ENCODE results near the gene MYBPC2. TPM values are rescaled to one million over a fixed set of nuclear protein-coding genes. Genes with fewer than 3 reads are reported as not detected.
"Not testable (repeated sequence)": the region's sequence is repeated elsewhere in the genome, so short reads cannot be mapped to it uniquely, and the experiment has no call there.

MYBPC2 gene
- under 1 TPM in 1 of 2 experiments, not detected in 1; 0.14 TPM for total RNA-seq

DNA sequence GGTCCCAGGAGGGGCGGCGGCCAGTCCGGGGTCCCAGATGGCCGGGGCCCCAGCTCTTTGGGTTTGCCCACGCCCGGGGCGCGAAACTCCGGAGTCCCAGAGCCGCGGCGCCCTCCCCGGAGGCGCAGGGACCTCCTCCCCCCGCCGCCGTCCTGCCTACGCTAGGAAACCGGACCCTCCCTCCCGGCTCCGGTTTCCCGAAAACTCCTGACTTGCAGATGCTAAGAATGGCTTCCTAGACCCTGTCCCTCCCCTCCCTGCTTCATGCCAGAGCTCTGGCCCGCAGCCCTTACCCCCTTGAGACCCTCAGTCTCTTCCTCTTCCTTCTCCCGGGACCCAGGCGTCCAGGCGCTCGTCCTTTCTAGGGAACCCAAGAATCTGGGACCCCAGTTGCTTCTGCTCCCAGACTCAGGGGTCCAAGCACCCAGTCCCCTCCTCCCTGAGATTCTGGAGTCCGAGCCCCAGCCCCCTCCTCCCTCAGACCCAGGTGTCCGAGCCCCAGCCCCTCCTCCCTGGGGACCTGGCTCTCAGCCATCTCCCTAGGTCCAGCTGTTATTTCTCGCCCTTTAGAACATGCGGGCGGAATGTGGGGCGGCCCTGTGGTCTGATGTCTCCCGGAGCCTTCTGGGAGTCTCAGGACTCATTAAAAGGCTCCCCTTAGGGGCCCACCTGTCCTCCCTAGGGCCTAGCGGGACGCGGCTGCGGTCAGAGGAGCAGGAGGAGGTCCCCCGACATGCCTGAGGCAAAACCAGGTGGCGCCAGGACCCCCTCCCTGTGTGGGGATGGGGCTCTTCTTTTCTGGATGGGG is at the start of gene MYBPC2:
Gene MYBPC2, plus strand, starts transcription at position 672 of the 808 bp plus-strand sequence. Its CDS starts 62 bp downstream, at position 734.
- no peak for DNase-seq
- ATAC-seq (ENCODE audit: low read depth): no peak
- H3K4me1 Mint-ChIP-seq: peaks cover 8% of the 10 kb centered on the region
- peak within 1 kb of the TSS; percentile 83 for H3K27ac Mint-ChIP-seq
- no peaks in the 10 kb centered on the region for H3K36me3 Mint-ChIP-seq
- no peaks in the 10 kb centered on the region for H3K9me3 Mint-ChIP-seq
- H3K27me3 Mint-ChIP-seq: peaks cover 34% of the 10 kb centered on the region
- H3K4me3 Mint-ChIP-seq: peak within 1 kb of the TSS; percentile 95
- POLR2A ChIA-PET: no interaction called here

DNA sequence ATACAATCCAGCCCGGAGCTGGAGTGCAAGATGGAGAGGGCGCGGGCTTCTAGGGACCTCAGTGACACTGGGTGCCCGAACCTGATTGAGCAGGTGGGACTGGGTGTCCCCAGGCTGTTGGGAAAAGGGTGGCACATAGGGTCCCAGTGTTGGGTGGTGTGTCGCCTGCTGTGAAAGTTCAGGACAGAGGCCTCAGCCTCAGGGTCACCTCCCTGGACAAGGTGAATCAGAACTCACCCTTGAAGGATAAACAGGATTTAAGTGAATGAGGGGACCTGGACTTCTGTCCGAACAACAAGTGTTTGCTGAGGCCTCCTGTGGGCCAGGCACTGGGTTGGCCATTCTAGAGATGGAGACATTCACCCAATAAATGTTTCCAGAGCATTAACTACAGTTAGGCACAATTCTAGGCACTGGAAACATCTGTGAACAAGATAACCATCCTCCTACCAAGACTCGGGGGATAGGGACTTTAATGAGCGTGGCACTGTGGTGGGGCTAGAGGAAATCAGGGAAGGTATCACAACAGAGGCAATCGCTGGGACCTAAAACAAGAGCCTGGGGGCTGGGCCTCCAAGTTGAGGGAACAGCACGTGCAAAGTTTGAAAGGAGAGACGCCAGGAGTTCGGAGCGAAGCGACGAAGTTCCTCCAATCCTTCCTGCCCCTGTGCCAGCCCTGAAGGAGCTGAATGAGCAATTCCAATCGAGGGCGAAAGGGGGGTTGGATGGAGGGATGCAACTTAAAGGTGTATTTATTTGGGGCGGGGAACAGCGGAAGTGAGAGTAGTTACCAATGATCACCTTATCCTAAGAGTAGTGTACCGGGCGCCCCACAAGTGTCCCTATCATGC is 49.5 kb upstream of the MYBPC2 start:
- Mint-ChIP-seq H3K27ac (peak overlapping the region; percentile 95), H3K9me3 (no peaks in the 10 kb centered on the region), H3K36me3 (peaks cover 22% of the 10 kb centered on the region), H3K4me3 (peak overlapping the region; percentile 93), H3K27me3 (no peaks in the 10 kb centered on the region), H3K4me1 (peaks cover 27% of the 10 kb centered on the region)
- DNase-seq: no peak
- POLR2A ChIA-PET: interaction anchor here (0.6 to 2.9 kb wide), 10 partner anchors 7 to 422 kb away, joined by 3 to 19 read pairs (median 5); partner anchors contain the start of genes EMC10, GARIN5A, JOSD2 and NR1H2
- ATAC-seq (ENCODE audit: low read depth): peak; percentile 31

DNA sequence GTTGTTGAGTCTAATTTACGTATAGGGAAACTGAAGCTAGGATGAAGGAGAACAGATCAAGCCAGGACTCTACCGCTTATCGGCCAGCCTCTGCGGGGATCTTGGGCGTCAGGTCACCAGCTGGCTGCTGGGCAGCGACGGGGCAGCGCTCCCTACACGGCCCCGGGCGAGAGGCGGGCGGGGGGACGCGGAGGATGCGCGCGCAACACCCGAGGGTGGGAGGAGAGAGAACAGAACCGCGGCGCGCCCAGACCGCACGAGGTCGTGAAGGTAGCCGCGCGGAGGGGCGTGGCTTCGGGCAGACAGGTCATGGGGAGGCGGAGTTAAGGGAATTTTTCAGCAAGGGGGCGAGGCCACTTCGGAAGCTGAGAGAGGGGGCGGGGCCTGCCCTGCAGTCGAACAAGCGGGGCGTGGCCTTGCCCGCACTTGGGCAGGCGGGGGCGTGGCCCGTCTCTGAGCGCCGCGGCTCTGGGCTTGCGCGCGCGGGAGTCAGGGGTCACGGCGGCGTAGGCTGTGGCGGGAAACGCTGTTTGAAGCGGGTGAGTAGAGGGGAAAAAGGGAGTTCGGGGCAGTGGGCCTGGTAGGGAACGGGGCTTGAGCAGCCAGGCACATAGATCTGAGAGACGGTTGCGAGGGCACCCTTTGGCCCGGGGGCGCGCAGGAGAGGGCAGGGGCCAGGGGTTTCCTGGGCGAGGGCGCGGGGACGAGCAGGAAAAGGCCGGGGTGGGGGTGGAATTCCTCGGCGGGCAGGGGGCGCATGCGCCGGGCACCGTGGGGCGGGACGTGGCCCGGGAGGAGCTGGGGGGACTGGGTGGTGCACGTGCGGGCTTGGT is 48.6 kb upstream of the MYBPC2 start, which contains the start of gene POLD1:
Gene POLD1, plus strand, starts transcription at position 496 of the 833 bp plus-strand sequence. CDS start 14,505 bp downstream, outside the sequence.
- peak; percentile 99 for DNase-seq
- POLR2A ChIA-PET: interaction anchor here (0.6 to 2.9 kb wide), 13 partner anchors 8 to 813 kb away, joined by 3 to 19 read pairs (median 4); partner anchors contain the start of genes EMC10, GARIN5A, JOSD2 and NR1H2
- peaks cover 22% of the 10 kb centered on the region for H3K36me3 Mint-ChIP-seq
- H3K27ac Mint-ChIP-seq: peak within 1 kb of the TSS; percentile 95
- ATAC-seq (ENCODE audit: low read depth): peak; percentile 85
- peaks cover 27% of the 10 kb centered on the region for H3K4me1 Mint-ChIP-seq
- peak within 1 kb of the TSS; percentile 93 for H3K4me3 Mint-ChIP-seq
- H3K9me3 Mint-ChIP-seq: no peaks in the 10 kb centered on the region
- no peaks in the 10 kb centered on the region for H3K27me3 Mint-ChIP-seq

DNA sequence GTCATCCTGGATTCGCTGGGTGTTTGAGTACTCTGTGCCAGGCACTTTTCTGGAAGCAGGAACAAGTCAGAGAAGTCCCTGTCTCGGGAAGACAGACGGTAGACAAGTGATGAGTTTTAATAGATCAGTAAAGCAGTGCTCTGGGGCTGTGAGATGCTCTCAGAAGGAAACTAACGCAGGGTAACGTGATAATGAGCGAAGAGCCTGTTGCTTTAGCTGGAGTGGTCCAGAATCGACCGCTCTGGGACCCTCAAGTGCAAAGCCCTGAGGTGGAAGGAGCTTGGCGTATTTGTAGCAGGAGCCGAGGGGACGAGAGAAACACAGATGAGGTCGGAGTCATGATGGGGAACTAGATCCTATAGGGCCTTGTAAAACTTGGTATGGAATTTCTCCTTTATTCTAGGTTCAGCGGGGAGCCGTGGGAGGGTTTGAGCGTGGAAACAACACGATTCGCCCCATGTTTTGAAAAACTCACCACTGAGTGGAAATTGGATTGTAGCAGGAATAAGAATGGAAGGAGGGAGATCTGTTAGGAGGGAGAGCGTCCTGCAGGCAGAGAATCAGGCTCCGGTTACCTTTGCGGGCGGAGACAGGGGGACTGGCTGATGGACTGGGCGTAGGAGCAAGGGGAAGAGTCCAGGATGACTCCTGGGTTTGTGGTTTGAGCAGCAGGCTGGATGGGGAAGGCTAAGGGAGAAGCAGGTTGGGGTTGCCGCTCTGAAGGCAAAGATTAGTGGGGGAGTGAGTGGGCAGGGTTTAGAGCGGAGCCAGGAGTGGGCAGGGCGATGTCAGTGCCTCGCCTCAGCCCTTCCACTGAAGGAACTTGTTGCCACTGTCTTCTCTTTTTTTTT is 47.8 kb upstream of the MYBPC2 start:
- H3K9me3 Mint-ChIP-seq: no peaks in the 10 kb centered on the region
- peaks cover 22% of the 10 kb centered on the region for H3K36me3 Mint-ChIP-seq

DNA sequence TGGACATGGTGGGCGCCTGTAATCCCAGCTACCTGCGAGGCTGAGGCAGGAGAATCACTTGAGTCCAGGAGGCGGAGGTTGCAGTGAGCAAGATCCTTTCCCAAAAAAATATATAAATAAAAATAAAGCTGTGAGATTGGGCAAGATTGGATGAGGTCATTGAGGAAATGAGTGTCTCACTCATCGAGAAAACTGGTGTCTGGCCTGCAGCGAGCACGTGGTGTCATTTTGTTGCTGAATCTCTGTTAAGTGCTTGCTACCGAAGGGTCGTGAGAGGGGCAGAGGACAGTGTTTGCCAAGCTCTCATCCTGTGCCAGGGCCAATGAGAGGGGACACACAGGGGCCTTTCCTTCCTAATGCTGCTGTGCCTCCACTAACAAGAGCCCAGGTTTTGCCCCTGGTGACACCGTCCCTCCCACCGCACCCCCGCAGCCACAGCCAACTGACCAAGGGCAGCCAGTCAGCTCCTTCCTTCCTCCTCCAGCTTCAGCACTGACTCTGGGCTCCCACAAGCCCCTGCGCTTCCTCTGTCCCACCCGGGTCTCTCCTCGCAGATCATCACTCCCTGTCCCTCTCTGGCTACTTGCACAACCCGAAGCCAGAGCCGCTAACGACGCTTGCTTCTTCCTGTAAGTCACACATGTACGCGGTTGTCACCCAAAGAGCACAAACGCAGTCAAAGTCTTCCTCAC is 45.4 kb upstream of the MYBPC2 start:
- DNase-seq (no peak), ATAC-seq (ENCODE audit: low read depth) (no peak)
- Mint-ChIP-seq H3K27me3 (no peaks in the 10 kb centered on the region), H3K4me3 (no peak overlapping the region), H3K36me3 (peaks cover 25% of the 10 kb centered on the region), H3K27ac (no peak overlapping the region), H3K9me3 (no peaks in the 10 kb centered on the region), H3K4me1 (peaks cover 27% of the 10 kb centered on the region)
- POLR2A ChIA-PET: no interaction called here

More for the DNA sequence above, 47.8 kb upstream of the MYBPC2 start:
- H3K27ac Mint-ChIP-seq: peak overlapping the region; percentile 95
- H3K4me1 Mint-ChIP-seq: peaks cover 27% of the 10 kb centered on the region
- POLR2A ChIA-PET: interaction anchor here (0.6 to 2.9 kb wide), 10 partner anchors 9 to 814 kb away, joined by 3 to 19 read pairs (median 4); partner anchors contain the start of genes EMC10, GARIN5A, JOSD2 and NR1H2
- H3K27me3 Mint-ChIP-seq: no peaks in the 10 kb centered on the region
- ATAC-seq (ENCODE audit: low read depth) (no peak), DNase-seq (no peak)
- H3K4me3 Mint-ChIP-seq: peak overlapping the region; percentile 93

DNA sequence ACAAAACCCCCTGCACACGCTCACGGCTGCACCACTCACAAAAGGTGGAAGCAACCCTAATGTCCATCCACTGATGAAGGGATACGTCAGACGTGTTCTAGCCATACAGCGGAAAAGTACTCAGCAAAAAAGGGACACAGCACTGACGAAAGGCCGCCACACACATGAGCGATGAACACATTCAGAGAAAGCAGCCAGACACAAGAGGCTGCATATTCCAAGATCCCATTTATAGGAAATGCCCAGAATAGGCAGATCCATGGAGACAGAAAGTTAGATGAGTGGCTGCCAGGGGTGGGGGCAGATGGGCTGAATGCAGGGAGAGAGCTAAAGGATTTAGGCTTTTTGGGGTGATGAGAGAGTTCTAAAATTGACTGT is 44.8 kb upstream of the MYBPC2 start:
- no peak overlapping the region for H3K27ac Mint-ChIP-seq
- ATAC-seq (ENCODE audit: low read depth): no peak
- peaks cover 25% of the 10 kb centered on the region for H3K36me3 Mint-ChIP-seq
- POLR2A ChIA-PET: no interaction called here
- no peaks in the 10 kb centered on the region for H3K27me3 Mint-ChIP-seq
- H3K4me3 Mint-ChIP-seq: no peak overlapping the region
- peaks cover 27% of the 10 kb centered on the region for H3K4me1 Mint-ChIP-seq
- H3K9me3 Mint-ChIP-seq: no peaks in the 10 kb centered on the region
- DNase-seq: no peak

DNA sequence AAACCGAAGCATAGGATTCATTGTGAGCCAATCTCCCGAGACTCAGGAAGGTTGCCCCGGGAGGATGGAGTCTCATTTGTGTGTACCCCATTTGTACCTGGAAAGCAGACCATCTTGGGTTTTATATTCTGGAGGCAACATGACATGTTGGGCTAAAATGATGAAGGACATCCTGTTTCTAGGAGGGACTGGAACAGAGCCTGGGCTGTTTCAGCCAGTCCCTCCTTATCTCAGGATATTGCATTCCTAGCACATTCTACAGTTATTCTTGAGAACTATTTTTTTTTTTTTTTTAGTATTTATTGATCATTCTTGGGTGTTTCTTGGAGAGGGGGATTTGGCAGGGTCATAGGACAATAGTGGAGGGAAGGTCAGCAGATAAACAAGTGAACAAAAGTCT is 42.4 kb upstream of the MYBPC2 start:
- DNase-seq; H3K4me3 Mint-ChIP-seq; H3K9me3 Mint-ChIP-seq; H3K27ac Mint-ChIP-seq; ATAC-seq (ENCODE audit: low read depth); H3K27me3 Mint-ChIP-seq: not testable (repeated sequence)
- peaks cover 14% of the 10 kb centered on the region for H3K4me1 Mint-ChIP-seq
- H3K36me3 Mint-ChIP-seq: peaks cover 26% of the 10 kb centered on the region
- POLR2A ChIA-PET: interaction anchor here (0.7 kb wide), 1 partner anchor 880 kb away, joined by 3 read pairs; no protein-coding TSS in a partner anchor

DNA sequence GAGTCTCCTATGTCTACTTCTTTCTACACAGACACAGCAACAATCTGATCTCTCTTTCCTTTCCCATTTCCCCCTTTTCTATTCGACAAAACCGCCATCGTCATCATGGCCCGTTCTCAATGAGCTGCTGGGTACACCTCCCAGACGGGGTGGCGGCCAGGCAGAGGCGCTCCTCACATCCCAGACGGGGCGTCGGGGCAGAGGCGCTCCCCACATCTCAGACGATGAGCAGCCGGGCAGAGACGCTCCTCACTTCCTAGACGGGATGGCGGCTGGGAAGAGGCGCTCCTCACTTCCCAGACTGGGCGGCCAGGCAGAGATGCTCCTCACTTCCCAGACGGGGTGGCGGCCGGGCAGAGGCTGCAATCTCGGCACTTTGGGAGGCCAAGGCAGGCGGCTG is 41.7 kb upstream of the MYBPC2 start:
- peaks cover 12% of the 10 kb centered on the region for H3K4me1 Mint-ChIP-seq
- H3K27me3 Mint-ChIP-seq; H3K27ac Mint-ChIP-seq; DNase-seq; POLR2A ChIA-PET; H3K4me3 Mint-ChIP-seq; H3K9me3 Mint-ChIP-seq; ATAC-seq (ENCODE audit: low read depth): not testable (repeated sequence)
- peaks cover 26% of the 10 kb centered on the region for H3K36me3 Mint-ChIP-seq

DNA sequence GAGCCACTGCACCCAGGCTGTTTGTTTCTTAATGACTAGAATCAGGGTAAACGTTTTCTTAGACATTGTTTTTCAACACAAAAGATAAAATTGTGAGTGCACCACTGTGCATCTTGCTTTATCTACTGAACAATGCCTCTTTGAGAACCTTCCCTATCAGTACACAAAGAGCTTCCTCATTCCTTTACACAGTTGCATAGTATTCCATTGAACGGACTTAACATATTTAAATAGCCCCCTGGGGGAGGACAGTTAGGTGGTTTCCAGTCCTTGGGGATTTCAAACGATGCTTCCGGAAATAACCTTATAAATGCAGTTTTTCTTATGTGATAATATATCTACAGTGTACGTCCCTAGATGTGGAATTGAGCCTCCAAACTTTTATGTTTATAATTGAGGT is 39.9 kb upstream of the MYBPC2 start:
- POLR2A ChIA-PET: no interaction called here
- ATAC-seq (ENCODE audit: low read depth) (no peak), DNase-seq (no peak)
- Mint-ChIP-seq H3K36me3 (peaks cover 23% of the 10 kb centered on the region), H3K4me1 (peaks cover 4% of the 10 kb centered on the region), H3K27me3 (no peaks in the 10 kb centered on the region), H3K27ac (no peak overlapping the region), H3K4me3 (no peak overlapping the region), H3K9me3 (no peaks in the 10 kb centered on the region)

DNA sequence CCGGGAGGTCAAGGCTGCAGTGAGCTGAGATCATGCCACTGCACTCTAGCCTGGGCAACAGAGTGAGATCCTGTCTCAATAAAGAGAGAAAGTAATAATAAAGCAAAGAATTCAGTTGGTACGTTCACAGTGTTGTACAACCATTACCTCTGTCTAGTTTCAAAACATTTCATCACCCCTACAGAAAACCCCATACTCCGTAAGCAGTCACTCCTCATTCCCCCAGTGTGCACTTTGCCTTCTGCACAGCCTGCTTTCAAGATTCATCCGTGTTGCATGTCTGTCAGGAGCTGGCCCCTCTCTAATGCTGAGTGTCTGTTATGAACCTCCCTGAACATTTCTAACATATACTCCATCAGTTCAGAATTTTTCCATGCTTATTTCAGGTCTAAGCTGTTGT is 39.1 kb upstream of the MYBPC2 start:
- no peak overlapping the region for H3K27ac Mint-ChIP-seq
- POLR2A ChIA-PET: interaction anchor here (1.1 kb wide), 1 partner anchor 9 kb away, joined by 3 read pairs; the partner anchor contains the start of gene POLD1

DNA sequence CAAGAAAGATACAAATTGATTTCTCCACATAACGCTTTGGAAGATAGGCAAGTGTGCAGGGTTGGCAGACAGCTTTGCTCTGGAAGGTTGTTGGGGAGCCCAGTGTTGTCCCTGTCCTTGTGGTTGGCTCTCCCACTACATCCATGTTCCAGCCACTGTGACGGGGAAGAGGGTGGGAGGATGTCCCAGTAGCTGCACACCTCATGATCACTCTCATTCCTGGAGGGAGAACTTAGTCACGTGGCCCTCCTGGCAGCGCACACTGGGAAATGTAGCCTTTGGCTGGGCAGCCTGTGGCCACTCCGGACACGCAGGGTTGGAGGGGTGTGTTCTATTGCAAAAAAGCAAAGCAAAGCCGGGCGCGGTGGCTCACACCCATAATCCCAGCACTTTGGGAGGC is 38.7 kb upstream of the MYBPC2 start:
- ATAC-seq (ENCODE audit: low read depth) (no peak), DNase-seq (no peak)
- Mint-ChIP-seq H3K27me3 (no peaks in the 10 kb centered on the region), H3K27ac (no peak overlapping the region), H3K4me1 (peaks cover 1% of the 10 kb centered on the region), H3K9me3 (no peaks in the 10 kb centered on the region), H3K36me3 (peaks cover 21% of the 10 kb centered on the region), H3K4me3 (no peak overlapping the region)
- POLR2A ChIA-PET: interaction anchor here (1.1 kb wide), 1 partner anchor 10 kb away, joined by 3 read pairs; the partner anchor contains the start of gene POLD1

More for the DNA sequence above, 39.1 kb upstream of the MYBPC2 start:
- H3K4me1 Mint-ChIP-seq: peaks cover 1% of the 10 kb centered on the region
- ATAC-seq (ENCODE audit: low read depth) (no peak), DNase-seq (no peak)
- H3K36me3 Mint-ChIP-seq: peaks cover 21% of the 10 kb centered on the region
- no peaks in the 10 kb centered on the region for H3K9me3 Mint-ChIP-seq
- H3K27me3 Mint-ChIP-seq: no peaks in the 10 kb centered on the region
- no peak overlapping the region for H3K4me3 Mint-ChIP-seq
